SH-SY5Y (cell line): ENCODE results near the gene NATD1.

Source experiments
- GATA2 ChIP-seq: IDR thresholded peaks from 2 replicates; pipeline ENCODE4 v1.6.1; 2011; ENCODE audit warnings: mild to moderate bottlenecking, low read depth, low read length
- GATA3 ChIP-seq: IDR thresholded peaks from 2 replicates; pipeline ENCODE4 v1.6.1; 2011; ENCODE audit warnings: low read depth, mild to moderate bottlenecking, low read length, moderate library complexity

NATD1 gene

GRCh38 chr17:21294321-21295035 is 41.3 kb upstream of the NATD1 start:
- no peak for TF ChIP-seq GATA3
- TF ChIP-seq GATA2, result peak; percentile 89

DNA sequence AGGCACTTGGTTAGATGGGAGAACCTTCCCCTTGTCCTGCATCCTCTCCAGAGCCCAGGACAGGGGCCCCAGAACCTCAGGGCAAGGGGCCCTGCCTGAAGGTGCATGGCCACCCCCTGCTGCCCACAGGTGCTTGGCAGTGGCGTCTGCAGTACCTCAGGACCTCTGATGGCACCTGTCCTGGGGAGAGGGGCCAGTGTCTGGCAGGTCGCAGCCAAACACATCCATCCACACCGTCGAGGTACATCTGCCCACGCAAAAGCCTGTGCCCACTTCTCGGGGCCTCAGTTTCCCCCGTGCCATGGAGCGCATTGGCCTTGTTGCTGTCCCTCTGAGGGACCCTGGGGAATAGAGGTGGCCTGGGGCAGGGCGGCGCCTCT is 40.6 kb upstream of the NATD1 start:
- TF ChIP-seq GATA3, result no peak
- TF ChIP-seq GATA2, result no peak

- TF ChIP-seq GATA2, result no peak
- no peak for TF ChIP-seq GATA3
These were observed 39.9 kb upstream of the NATD1 start for GRCh38 chr17:21292867-21293830.

DNA sequence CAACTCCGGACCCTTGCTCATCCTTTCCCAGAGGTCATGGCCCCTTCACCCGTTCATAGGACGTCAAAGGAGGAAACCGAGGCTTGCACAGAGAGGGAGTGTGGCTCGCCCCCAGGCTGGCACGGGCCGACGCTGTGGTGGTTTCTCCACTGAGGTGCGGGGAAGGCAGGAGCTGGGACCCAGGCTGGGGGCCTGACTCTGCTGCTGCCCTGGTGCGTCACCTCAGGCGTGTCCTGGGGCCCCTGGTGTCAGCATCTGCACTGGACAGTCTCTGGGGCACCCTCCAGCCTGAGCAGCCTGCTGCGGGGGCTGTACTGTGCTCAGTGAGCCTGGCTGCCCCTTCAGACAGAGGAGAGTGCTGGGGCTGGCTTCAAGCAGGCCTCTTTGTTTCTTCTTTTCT is 38.7 kb upstream of the NATD1 start:
- TF ChIP-seq GATA2, result no peak
- no peak for TF ChIP-seq GATA3

- TF ChIP-seq GATA2 (no peak), GATA3 (no peak)
These were observed 38.1 kb upstream of the NATD1 start for GRCh38 chr17:21291357-21291756.

DNA sequence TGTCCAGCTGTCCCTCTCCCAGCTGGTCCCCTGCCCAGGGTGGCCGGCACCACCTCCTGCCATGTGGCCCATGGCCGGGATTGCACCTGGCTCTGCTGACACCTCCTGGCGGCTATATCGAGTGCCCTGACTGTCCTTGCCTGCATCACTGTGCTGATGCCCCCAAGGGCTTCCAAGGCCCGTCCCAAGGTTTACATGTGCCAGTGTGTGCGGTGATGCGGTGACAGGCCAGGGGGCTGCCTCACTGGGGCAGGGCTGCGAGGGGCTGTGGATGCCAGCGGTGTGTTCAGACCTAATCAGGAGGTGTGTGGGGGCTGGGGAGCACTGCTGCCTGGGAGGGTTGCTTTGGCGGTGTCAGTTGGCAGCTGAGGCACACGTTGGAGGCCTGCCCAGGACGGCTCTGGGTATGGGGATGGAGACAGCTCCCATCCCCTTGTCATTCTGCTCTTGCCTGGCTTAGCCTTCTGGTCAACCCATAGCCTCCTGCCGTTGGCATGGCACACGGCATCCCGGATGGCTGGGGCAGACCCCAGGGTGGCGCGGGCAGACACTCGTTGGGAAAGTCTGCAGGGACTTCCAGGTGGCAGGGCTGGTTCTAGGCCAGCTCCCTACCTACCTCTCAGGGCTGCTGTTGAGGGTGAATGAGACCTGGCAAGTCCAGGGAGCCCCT is 36.8 kb upstream of the NATD1 start:
- TF ChIP-seq GATA3, result no peak
- no peak for TF ChIP-seq GATA2

DNA sequence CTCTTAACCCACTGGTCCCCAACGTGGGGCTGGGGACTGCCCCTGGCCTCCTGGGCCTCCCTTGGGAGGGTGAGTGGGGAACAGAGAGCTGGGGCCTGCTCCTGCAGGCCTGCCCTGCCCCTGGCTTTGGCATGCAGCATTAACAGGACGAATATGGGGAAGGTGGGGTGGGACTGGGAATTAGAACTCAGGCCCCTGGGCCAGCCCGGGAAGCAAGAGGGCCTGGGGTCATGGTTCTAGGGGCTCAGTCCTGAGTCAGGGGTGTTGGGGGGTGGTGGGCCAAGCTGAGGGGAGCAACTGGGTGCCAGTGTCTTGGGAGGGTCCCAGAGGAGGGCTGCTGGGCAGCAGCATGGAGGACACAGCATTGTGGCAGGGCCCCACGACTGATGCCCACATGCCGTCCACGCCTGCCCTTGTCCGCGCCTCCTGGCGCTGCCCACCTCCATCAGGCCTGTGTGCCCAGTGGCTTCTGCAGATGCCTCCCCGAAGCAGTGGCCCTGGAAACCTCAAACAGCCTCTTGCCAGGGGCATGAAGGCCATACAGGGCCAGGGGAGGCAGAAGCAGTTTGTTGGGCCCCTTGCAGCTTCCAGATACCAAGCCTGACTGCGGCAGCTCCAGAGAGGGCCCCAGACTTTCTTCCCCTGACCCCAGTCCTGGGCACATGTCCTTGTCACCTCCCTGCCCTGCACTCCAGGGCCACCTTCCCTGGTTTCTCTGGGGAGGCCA is 36.1 kb upstream of the NATD1 start:
- TF ChIP-seq GATA2 (no peak), GATA3 (no peak)

DNA sequence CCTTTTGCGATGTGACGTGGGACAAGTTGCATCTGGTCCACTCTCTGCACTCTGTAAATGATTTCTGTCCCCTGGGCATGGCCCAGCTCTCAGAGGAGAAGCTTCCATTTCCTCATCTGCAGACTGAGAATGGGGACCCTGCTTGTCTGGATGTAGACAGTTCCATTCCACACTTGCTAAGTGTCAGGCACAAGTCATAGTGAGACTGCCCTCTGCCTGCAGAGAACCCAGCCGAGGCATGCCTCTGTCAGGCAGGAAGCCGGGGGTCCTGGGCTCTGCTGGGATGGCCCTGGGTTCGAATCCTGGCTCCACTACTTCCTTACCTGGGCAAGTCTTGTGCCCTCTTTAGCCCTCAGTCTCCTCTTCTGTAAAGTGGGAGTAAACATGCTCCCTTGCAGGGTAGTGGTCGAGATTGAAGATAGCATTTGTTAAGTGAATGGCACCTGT is 35.4 kb upstream of the NATD1 start:
- TF ChIP-seq GATA3 (no peak), GATA2 (no peak)

DNA sequence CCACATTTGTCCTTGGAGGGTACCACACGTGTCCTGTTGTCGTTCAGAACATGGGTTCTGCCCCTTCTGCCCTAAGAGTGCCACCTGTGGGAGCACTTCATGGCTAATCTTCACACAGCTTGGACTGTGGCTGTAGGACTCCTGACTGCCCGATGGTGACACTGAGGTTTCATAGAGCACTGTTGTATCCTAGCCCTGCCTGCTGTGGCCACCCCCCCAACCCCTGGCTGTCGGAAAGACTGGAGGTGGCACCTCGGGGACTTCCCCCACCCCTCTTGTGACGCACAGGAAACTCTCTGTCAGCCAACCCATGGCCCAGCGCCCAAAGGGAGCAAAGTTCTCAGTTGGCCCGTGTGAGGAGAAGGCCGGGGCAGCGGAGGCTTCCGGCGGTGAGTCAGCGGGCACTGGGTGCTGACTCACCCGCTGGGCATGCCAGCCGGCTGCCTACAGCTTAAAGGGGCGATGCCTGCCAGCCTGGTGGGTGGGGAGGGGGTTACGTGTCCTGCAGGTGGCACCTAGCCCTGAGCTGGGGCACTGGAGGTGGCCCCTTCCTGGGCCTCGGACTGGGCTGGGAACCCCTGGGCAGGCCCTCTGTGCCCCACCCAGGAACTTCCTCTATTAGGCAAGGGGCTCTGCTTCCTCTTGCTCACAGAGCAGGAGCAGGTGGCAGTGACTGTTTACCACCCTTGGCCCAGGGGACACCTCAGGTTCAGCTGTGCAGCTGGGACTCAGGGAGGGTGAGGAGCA is 34.7 kb upstream of the NATD1 start:
- TF ChIP-seq GATA2, result no peak

DNA sequence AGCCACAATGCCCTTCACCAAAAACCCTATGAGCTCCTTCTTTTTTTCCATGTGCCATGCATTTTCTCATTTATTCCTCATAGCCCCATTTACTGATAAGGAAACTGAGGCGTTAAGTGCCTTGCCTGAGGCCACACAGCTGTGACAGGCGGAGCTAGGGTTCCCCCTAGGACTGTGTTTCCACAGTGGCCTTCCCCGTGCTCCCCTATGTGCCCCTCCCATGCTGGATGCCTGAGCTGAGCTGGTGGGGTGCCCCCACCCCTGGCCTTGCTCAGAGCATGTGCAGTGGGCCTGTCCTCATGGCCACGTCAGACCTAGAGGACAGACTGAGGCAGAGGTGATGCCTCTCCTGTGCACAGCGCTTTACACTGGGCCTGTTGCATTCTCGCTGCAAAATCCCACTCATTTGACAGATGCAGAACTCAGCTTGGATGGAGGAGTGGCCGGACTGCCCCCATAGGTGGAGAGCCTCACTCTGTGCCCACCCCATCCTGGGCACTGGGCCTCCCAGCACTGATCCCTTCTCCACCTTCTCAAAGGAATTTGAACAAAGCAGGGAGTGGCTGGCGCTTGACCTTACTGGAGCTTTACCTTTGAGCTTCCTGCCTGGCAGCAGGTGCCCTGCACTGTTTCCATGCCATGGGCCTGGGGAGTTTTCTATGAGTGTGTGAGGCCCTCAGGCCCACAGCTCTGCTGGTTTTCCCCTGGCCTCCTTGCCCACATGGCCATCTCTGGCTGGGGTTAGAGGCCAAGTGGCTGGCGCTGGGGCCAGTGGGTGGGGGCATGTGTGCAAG is 33.9 kb upstream of the NATD1 start:
- TF ChIP-seq GATA3 (no peak), GATA2 (no peak)

DNA sequence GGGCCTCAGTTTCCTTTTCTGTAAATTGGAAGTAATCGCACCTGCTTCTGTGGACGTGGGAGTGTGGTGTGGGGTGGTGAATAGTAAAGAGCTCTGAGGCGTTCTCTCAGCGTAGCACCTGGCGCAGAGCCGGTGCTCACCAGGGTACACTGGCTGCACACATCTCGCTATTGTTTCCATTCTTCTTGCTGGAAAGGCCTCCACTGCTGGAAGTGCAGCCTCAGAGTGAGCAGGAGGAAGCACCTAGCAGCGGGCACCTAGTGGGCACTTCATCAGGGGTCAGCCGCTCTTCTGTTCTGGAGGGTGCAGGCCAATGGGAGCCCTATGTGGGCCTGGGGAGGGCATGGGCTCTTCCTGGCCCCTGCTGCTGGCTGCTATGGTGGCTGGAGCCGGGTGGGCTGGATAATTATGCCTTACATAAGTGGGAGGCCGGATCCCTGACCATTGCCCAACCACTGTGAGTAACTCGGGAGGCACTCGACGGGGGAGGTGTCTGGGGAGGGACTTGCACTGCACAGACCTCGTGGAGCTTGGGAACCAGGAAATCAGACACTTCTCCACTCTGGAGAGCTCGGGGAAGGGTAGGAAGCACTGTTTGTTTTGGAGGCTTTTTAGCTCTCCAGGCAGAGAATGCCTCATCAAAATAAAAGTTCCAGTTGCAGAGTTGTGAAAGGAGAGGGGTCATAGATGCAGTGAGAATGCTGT is 33.0 kb upstream of the NATD1 start:
- TF ChIP-seq GATA3 (no peak), GATA2 (no peak)
